ENCODE data around the gene ELK1. TPM values are rescaled to one million over a fixed set of nuclear protein-coding genes. Genes with fewer than 3 reads are reported as not detected.
"Not testable (repeated sequence)": the region's sequence is repeated elsewhere in the genome, so short reads cannot be mapped to it uniquely, and the experiment has no call there.

The ELK1 gene
- 10 to 100 TPM; 23.7 to 26.9 TPM for total RNA-seq
- long read RNA-seq, partial matches to known transcripts: 12 of 14 reads
- long read RNA-seq, other reads (novel, unspliced or antisense): 1 of 14 reads

- DNase-seq: peak; percentile 90 to 96
- intact Hi-C loops (cut with DNase I, micrococcal nuclease): no loop called here
- ATAC-seq: peak; percentile 90
Observed at GRCh38 chrX:47650164-47651042, at the start of gene ELK1. ELK1 (minus strand) TSS chrX:47650563; CDS start chrX:47641441, 9,122 bp downstream.

- intact Hi-C loops (cut with DNase I, micrococcal nuclease): no loop called here
- ATAC-seq (peak; percentile 92), DNase-seq (no peak)
Observed at GRCh38 chrX:47697181-47697580, 46.8 kb upstream of the ELK1 start.

GRCh38 chrX:47690175-47690574 is 39.8 kb upstream of the ELK1 start:
- ATAC-seq (no peak), DNase-seq (no peak)
- intact Hi-C loops (cut with DNase I, micrococcal nuclease): no loop called here

- DNase-seq (no peak), ATAC-seq (no peak)
- intact Hi-C loops (cut with DNase I, micrococcal nuclease): no loop called here
Observed at GRCh38 chrX:47687263-47687662, 36.9 kb upstream of the ELK1 start.

GRCh38 chrX:47683829-47684205 is 33.5 kb upstream of the ELK1 start:
- DNase-seq (no peak), ATAC-seq (no peak)
- intact Hi-C loops (cut with DNase I, micrococcal nuclease): no loop called here

GRCh38 chrX:47683184-47683828 is 32.9 kb upstream of the ELK1 start:
- DNase-seq (no peak), ATAC-seq (no peak)
- intact Hi-C loops (cut with DNase I, micrococcal nuclease): no loop called here

GRCh38 chrX:47675959-47676859 is 25.8 kb upstream of the ELK1 start:
- DNase-seq; intact Hi-C loops (cut with DNase I, micrococcal nuclease); ATAC-seq: not testable (repeated sequence)

- intact Hi-C loops (cut with DNase I, micrococcal nuclease): no loop called here
- no peak for DNase-seq
- ATAC-seq: no peak
Observed at GRCh38 chrX:47674776-47675175, 24.4 kb upstream of the ELK1 start.

GRCh38 chrX:47665797-47666196 is 15.4 kb upstream of the ELK1 start:
- intact Hi-C loops (cut with DNase I, micrococcal nuclease); ATAC-seq; DNase-seq: not testable (repeated sequence)

- no peak for ATAC-seq
- no peak for DNase-seq
- intact Hi-C loops (cut with DNase I, micrococcal nuclease): no loop called here
Observed at GRCh38 chrX:47664737-47665136, 14.4 kb upstream of the ELK1 start.

GRCh38 chrX:47662144-47662657 is 11.8 kb upstream of the ELK1 start:
- DNase-seq (no peak), ATAC-seq (no peak)
- intact Hi-C loops (cut with DNase I, micrococcal nuclease): no loop called here

GRCh38 chrX:47661539-47661938 is 11.2 kb upstream of the ELK1 start:
- ATAC-seq: no peak
- DNase-seq: no peak
- intact Hi-C loops (cut with DNase I, micrococcal nuclease): no loop called here

GRCh38 chrX:47659421-47659726 is 9.0 kb upstream of the ELK1 start:
- intact Hi-C loops (cut with DNase I, micrococcal nuclease): no loop called here

GRCh38 chrX:47658684-47659420 is 8.5 kb upstream of the ELK1 start, which contains the start of gene UXT:
UXT (minus strand) TSS chrX:47659180; CDS start chrX:47658927, 253 bp downstream.
- intact Hi-C loops (cut with DNase I, micrococcal nuclease): no loop called here
- ATAC-seq (peak; percentile 92), DNase-seq (peak; percentile 94 to 95)

More at GRCh38 chrX:47659421-47659726, 9.0 kb upstream of the ELK1 start:
- no peak for ATAC-seq
- DNase-seq: no peak

- intact Hi-C loops (cut with DNase I, micrococcal nuclease): no loop called here
- DNase-seq: no peak
- no peak for ATAC-seq
Observed at GRCh38 chrX:47658301-47658683, 7.9 kb upstream of the ELK1 start.

- DNase-seq: no peak
- intact Hi-C loops (cut with DNase I, micrococcal nuclease): no loop called here
- ATAC-seq: peak; percentile 29
Observed at GRCh38 chrX:47651043-47651905, 911 bp upstream of the ELK1 start.

- DNase-seq (no peak), ATAC-seq (no peak)
- intact Hi-C loops (cut with DNase I, micrococcal nuclease): no loop called here
Observed at GRCh38 chrX:47649781-47650163, 591 bp downstream of the ELK1 start.

All from left colon (tissue), 2 donors.